Gastrocnemius medialis (tissue), 4 donors: ENCODE results near the gene XDH. TPM values are rescaled to one million over a fixed set of nuclear protein-coding genes. Genes with fewer than 3 reads are reported as not detected.

ENCODE experiments used
- ATAC-seq, 2 donors: fragments of 150-250 bp; one replicate each; pipeline ENCODE4 v1.9.1; 2016
- DNase-seq, 2 donors: peaks; one replicate each; pipeline ENCODE4 v3.0.0-alpha.2; 2019
- H3K27ac ChIP-seq, 4 donors: fragments of 200-600 bp; sonication (generic); 1 replicate in 1 of 4; 2 replicates in 3 of 4; pipeline ENCODE4 v1.5.1; 2016 to 2018; ENCODE audit warnings: mild to moderate bottlenecking in 2 of 4, moderate library complexity in 1 of 4
- H3K27me3 ChIP-seq, 3 donors: fragments of 200-600 bp; sonication (generic) in 2 of 3; 1 replicate in 1 of 3; 2 replicates in 2 of 3; pipeline versions ENCODE4 v1.5.1 to v1.6.0; 2016 to 2019; ENCODE audit warnings: mild to moderate bottlenecking in 1 of 3, moderate library complexity in 1 of 3
- H3K36me3 ChIP-seq, 2 donors: fragments of 200-600 bp; sonication (generic) in 1 of 2; one replicate each; pipeline ENCODE4 v1.5.1; 2017 to 2018
- H3K4me1 ChIP-seq, 2 donors: fragments of 200-600 bp; sonication (generic) in 1 of 2; one replicate each; pipeline ENCODE4 v1.5.1; 2016 to 2017; ENCODE audit warnings: mild to moderate bottlenecking in 2 of 2
- H3K4me3 ChIP-seq, 4 donors: fragments of 200-600 bp; sonication (generic) in 3 of 4; 1 replicate in 1 of 4; 2 replicates in 3 of 4; pipeline ENCODE4 v1.5.1; 2016 to 2019; ENCODE audit warnings: mild to moderate bottlenecking in 2 of 4
- H3K9me3 ChIP-seq, 3 donors: fragments of 200-600 bp; sonication (generic) in 2 of 3; 1 replicate in 1 of 3; 2 replicates in 2 of 3; pipeline ENCODE4 v1.5.1; 2016 to 2019
- POLR2A ChIP-seq, 2 donors: fragments of 450-650 bp; IDR thresholded peaks; one replicate each; pipeline ENCODE4 v1.6.1; 2017; ENCODE audit warnings: antibody characterized with exemption in 2 of 2, mild to moderate bottlenecking in 2 of 2, moderate library complexity in 2 of 2
- in situ Hi-C, 4 donors: fragments of 200-750 bp; cut with MboI; loops; one replicate each; pipeline versions ENCODE4 v1.15.0 to v1.8.0; 2017; ENCODE audit warnings: low sequenced_read_pairs in 4 of 4
- intact Hi-C: fragments of 100-400 bp; cut with DNase I; formaldehyde crosslinking; loops from one replicate; pipeline ENCODE4 v1.15.1; 2023; ENCODE audit warnings: low total_unique reads
- total RNA-seq, 4 donors: library from RNA; depleted of rRNA; stranded (reverse); fragments of >200 nt; gene quantifications; one replicate each; pipeline versions ENCODE4 v1.1.0 to v1.2.3, GENCODE V29; 2016
- TF ChIP-seq, protein P1 (sequence below), 5 experiments: fragments of 450-650 bp in 3 of 5; fragments of 200-600 bp in 2 of 5; sonication (generic) in 2 of 5; IDR thresholded peaks in 4 of 5; conservative IDR thresholded peaks in 1 of 5; 1 replicate in 4 of 5; 2 replicates in 1 of 5; pipeline ENCODE4 v1.5.1; 2016 to 2019; ENCODE audit warnings: antibody characterized with exemption in 5 of 5, mild to moderate bottlenecking in 3 of 5, moderate library complexity in 3 of 5

Gene XDH
- total RNA-seq, 4 donors from 2014 or later: 0.05 to 0.29 (median 0.07) TPM; not detected in 1

DNA sequence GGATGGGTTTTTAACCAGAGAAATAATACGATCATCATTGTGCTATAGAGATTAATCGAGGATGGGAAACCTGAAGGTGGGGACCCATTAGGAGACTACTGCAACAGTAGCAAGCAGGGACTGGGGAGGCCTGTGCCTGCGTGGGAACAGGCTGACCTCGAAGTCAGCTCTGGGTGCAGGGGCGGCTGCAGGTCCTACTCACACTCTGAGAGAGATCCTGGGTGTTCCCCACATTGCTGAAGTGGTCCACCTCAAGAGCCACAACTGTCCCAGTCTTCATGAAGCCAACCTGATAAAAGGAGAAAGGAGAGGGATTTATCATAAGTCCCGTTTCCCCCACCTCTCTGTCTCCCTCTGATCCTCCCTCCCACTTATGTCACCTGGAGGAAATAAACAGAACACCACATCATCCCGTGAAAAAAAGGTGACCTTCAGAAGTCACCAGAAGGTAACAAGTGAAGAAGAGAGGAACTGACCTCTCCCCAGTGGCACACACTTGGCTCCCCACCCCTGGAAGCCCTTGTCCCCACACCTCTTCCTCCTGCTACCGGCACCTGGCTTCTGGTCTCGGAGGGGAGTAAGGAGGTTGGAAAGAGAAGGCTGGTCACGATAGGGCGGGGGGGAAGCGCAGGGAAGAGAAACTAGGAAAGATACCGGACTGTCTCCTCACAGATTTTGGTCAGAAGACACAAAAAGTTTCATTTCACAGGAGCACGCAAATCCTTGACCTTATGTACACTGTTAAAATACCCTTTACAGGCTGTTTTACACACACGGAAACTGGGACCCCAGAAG is 50.4 kb downstream of the XDH start:
- no peaks in the 10 kb centered on the region for H3K9me3 ChIP-seq
- TF ChIP-seq, protein P1, sequence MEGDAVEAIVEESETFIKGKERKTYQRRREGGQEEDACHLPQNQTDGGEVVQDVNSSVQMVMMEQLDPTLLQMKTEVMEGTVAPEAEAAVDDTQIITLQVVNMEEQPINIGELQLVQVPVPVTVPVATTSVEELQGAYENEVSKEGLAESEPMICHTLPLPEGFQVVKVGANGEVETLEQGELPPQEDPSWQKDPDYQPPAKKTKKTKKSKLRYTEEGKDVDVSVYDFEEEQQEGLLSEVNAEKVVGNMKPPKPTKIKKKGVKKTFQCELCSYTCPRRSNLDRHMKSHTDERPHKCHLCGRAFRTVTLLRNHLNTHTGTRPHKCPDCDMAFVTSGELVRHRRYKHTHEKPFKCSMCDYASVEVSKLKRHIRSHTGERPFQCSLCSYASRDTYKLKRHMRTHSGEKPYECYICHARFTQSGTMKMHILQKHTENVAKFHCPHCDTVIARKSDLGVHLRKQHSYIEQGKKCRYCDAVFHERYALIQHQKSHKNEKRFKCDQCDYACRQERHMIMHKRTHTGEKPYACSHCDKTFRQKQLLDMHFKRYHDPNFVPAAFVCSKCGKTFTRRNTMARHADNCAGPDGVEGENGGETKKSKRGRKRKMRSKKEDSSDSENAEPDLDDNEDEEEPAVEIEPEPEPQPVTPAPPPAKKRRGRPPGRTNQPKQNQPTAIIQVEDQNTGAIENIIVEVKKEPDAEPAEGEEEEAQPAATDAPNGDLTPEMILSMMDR (IDR thresholded peaks at IDR 0.05 in 4 of 5, conservative IDR thresholded peaks at IDR 0.05 in 1 of 5): no peak
- TF ChIP-seq POLR2A (IDR thresholded peaks at IDR 0.05): no peak
- ATAC-seq (no peak), DNase-seq (no peak)
- H3K27me3 ChIP-seq: no peaks in the 10 kb centered on the region
- no peaks in the 10 kb centered on the region for H3K36me3 ChIP-seq
- in situ Hi-C loops (no loop called here), intact Hi-C loops (no loop called here)
- no peak overlapping the region for H3K27ac ChIP-seq
- no peaks in the 10 kb centered on the region for H3K4me1 ChIP-seq
- H3K4me3 ChIP-seq: no peak overlapping the region

DNA sequence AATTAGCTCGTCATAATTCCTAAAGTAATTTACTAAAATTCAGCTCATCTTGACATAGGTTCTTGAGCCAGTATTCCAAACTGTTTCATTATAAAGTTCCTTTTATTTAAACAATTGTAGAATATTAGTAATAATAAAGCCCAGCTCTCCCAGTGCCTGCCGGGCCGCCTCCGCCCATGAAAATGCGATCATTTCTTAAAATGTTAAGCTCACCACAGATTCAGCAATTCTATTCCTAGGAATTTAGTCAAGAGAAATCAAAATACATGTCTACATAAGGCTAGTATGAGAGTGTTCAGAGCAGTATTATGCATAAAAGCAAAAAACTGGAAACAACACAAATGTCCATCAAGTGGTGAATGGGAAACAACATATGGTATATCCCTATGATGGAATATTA is 52.0 kb downstream of the XDH start:
- no peak for DNase-seq
- Histone ChIP-seq H3K9me3 (no peaks in the 10 kb centered on the region), H3K27me3 (no peaks in the 10 kb centered on the region), H3K36me3 (no peaks in the 10 kb centered on the region), H3K4me3 (no peak overlapping the region), H3K27ac (no peak overlapping the region), H3K4me1 (no peaks in the 10 kb centered on the region)
- no peak for ATAC-seq
- intact Hi-C loops: no loop called here
- TF ChIP-seq, protein P1 (IDR thresholded peaks at IDR 0.05 in 4 of 5, conservative IDR thresholded peaks at IDR 0.05 in 1 of 5): no peak
- TF ChIP-seq POLR2A (IDR thresholded peaks at IDR 0.05): no peak
- in situ Hi-C loops: no loop called here

DNA sequence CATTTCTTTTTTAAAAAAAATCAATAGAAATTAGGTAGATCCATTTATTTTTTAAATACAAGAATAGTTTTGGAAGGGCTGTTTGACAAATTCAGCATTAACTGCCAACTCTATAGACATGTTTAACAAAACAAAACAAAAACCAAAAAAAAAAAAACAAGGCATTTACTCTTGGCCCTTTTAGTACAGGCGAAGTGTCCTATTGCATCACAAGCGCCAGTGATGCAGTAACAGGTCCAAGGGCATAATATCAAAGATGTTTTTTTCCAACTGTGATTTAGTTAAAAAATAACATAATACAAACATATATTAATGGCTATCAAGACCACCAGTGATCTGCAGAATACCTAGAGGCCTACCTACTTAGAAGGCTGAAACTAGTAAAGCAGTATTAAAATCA is 55.3 kb downstream of the XDH start:
- Histone ChIP-seq H3K9me3 (no peaks in the 10 kb centered on the region), H3K27ac (no peak overlapping the region), H3K36me3 (no peaks in the 10 kb centered on the region), H3K4me1 (no peaks in the 10 kb centered on the region), H3K4me3 (no peak overlapping the region), H3K27me3 (no peaks in the 10 kb centered on the region)
- no peak for DNase-seq
- in situ Hi-C loops (no loop called here), intact Hi-C loops (no loop called here)
- ATAC-seq: no peak
- TF ChIP-seq, protein P1 (IDR thresholded peaks at IDR 0.05 in 4 of 5, conservative IDR thresholded peaks at IDR 0.05 in 1 of 5): no peak
- TF ChIP-seq POLR2A (IDR thresholded peaks at IDR 0.05): no peak

DNA sequence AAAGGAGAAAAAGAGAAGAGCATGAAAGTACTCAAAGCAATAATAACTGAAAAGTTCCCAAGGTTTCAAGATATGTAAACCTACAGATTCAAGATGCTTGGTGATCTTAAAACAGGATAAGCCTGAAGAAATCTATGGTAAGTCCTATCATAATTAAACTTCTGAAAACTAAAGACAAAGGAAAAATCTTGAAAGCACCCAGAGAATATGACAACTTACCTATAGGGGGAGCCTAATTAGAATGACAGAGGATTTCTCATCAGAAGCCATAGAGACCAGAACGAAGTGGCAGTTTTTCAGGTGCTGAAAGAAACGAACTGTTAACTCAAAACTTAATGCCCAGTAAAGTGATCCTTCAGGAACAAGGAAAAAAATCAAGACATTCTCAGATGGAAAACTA is 59.7 kb downstream of the XDH start:
- no peak for DNase-seq
- Histone ChIP-seq H3K27ac (no peak overlapping the region), H3K4me3 (no peak overlapping the region), H3K36me3 (no peaks in the 10 kb centered on the region), H3K9me3 (no peaks in the 10 kb centered on the region), H3K4me1 (no peaks in the 10 kb centered on the region), H3K27me3 (no peaks in the 10 kb centered on the region)
- in situ Hi-C loops (no loop called here), intact Hi-C loops (no loop called here)
- no peak for ATAC-seq
- TF ChIP-seq, protein P1 (IDR thresholded peaks at IDR 0.05 in 4 of 5, conservative IDR thresholded peaks at IDR 0.05 in 1 of 5): no peak
- no peak for TF ChIP-seq POLR2A (IDR thresholded peaks at IDR 0.05)

DNA sequence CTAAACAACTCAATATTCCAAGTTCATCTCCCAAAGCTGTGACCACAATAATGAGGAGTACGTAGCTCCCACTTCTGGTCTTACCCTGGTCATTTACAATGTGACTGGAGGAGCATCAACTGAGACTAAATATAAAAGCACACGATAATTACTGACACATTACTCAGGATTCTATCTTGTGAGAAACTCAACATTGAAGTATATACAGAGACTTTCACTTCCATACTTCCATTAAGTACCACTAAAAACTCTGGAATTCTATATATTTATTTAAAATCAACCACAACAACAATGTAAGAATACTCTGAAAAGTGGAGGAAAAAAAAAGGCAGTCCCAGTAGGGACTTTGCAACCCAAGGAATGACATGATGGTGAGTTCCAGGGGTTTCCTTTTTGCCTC is 61.4 kb downstream of the XDH start:
- H3K27me3 ChIP-seq: no peaks in the 10 kb centered on the region
- no peak for DNase-seq
- H3K27ac ChIP-seq: no peak overlapping the region
- no peak overlapping the region for H3K4me3 ChIP-seq
- H3K4me1 ChIP-seq: no peaks in the 10 kb centered on the region
- intact Hi-C loops (no loop called here), in situ Hi-C loops (no loop called here)
- TF ChIP-seq, protein P1 (IDR thresholded peaks at IDR 0.05 in 4 of 5, conservative IDR thresholded peaks at IDR 0.05 in 1 of 5): no peak
- no peak for TF ChIP-seq POLR2A (IDR thresholded peaks at IDR 0.05)
- no peak for ATAC-seq
- no peaks in the 10 kb centered on the region for H3K36me3 ChIP-seq
- H3K9me3 ChIP-seq: no peaks in the 10 kb centered on the region
